ENCODE results near the gene BNC2.

- no peak for TF ChIP-seq CTCF (conservative IDR thresholded peaks at IDR 0.05; ENCODE audit: low read length)
- no peak for TF ChIP-seq EZH2phosphoT487 (IDR thresholded peaks at IDR 0.05; ENCODE audit: borderline replicate concordance)
Measured at GRCh38 chr9:16363916-16364315, 506.6 kb downstream of the BNC2 start.

Measured in Loucy (cell line).